Measurements from ENCODE around the gene ATL3.
"Not testable (repeated sequence)": the region's sequence is repeated elsewhere in the genome, so short reads cannot be mapped to it uniquely, and the experiment has no call there.

ATL3 gene

GRCh38 chr11:63578882-63579281 is 92.3 kb downstream of the ATL3 start:
- H3K36me3 ChIP-seq (ENCODE audit: control insufficient read depth in 2 of 2, insufficient read depth in 1 of 2, low read length in 2 of 2) = peaks cover 0 to 14% of the 10 kb centered on the region in 2 experiments; a peak in 1 of 3 replicates
- POLR2A ChIA-PET; H3K4me3 ChIP-seq (ENCODE audit: low read depth, low read length); H3K4me1 ChIP-seq (ENCODE audit: control insufficient read depth, insufficient read depth, low read length); CTCF ChIA-PET; H3K27ac ChIP-seq (ENCODE audit: extremely low read depth, low read depth, low read length); H3K9me3 ChIP-seq (ENCODE audit: control insufficient read depth, insufficient read depth, low read depth, low read length): not testable (repeated sequence)
- peak; percentile 64 for TF ChIP-seq ZNF184 (tag by site-specific recombination; IDR thresholded peaks at IDR 0.05)

- CTCF ChIA-PET = no interaction called here
- no peak overlapping the region for H3K27ac ChIP-seq (ENCODE audit: extremely low read depth, low read depth, low read length)
- TF ChIP-seq ZNF518A (tag by site-specific recombination; conservative IDR thresholded peaks at IDR 0.05; ENCODE audit: low read depth) (no peak), ZNF112 (tag by site-specific recombination; IDR thresholded peaks at IDR 0.05) (no peak), ZBTB11 (tag by site-specific recombination; conservative IDR thresholded peaks at IDR 0.05; ENCODE audit: low read depth) (no peak), ZBTB8A (tag by site-specific recombination; IDR thresholded peaks at IDR 0.05) (no peak), GLI2 (tag by site-specific recombination; IDR thresholded peaks at IDR 0.05; ENCODE audit: borderline replicate concordance, low read depth) (no peak), ZNF660 (tag by site-specific recombination; IDR thresholded peaks at IDR 0.05) (no peak), RBAK (tag by site-specific recombination; IDR thresholded peaks at IDR 0.05) (no peak), FEZF1 (tag by site-specific recombination; IDR thresholded peaks at IDR 0.05) (no peak), GFI1B (tag by site-specific recombination; IDR thresholded peaks at IDR 0.05) (no peak), ZNF140 (tag by site-specific recombination; IDR thresholded peaks at IDR 0.05) (no peak), MYNN (tag by site-specific recombination; IDR thresholded peaks at IDR 0.05; ENCODE audit: borderline replicate concordance) (no peak), ZNF664 (tag by site-specific recombination; IDR thresholded peaks at IDR 0.05) (no peak)
- POLR2A ChIA-PET = no interaction called here
- no peak overlapping the region for H3K4me3 ChIP-seq (ENCODE audit: low read depth, low read length)
- no peaks in the 10 kb centered on the region for H3K4me1 ChIP-seq (ENCODE audit: control insufficient read depth, insufficient read depth, low read length)
- H3K9me3 ChIP-seq (ENCODE audit: control insufficient read depth, insufficient read depth, low read depth, low read length) = no peaks in the 10 kb centered on the region
- peaks cover 0 to 13% of the 10 kb centered on the region in 2 experiments; a peak in 1 of 3 replicates for H3K36me3 ChIP-seq (ENCODE audit: control insufficient read depth in 2 of 2, insufficient read depth in 1 of 2, low read length in 2 of 2)
Measured at GRCh38 chr11:63574856-63575602, 96.1 kb downstream of the ATL3 start.
